NCI-H1694 (cell line): ENCODE data around the gene SPOUT1.
"Not testable (repeated sequence)": the region's sequence is repeated elsewhere in the genome, so short reads cannot be mapped to it uniquely, and the experiment has no call there.

Source experiments
- DNase-seq: peaks from one replicate; lab custom pipeline; 2025; lab: John Stamatoyannopoulos, UW

Gene SPOUT1, protein sequence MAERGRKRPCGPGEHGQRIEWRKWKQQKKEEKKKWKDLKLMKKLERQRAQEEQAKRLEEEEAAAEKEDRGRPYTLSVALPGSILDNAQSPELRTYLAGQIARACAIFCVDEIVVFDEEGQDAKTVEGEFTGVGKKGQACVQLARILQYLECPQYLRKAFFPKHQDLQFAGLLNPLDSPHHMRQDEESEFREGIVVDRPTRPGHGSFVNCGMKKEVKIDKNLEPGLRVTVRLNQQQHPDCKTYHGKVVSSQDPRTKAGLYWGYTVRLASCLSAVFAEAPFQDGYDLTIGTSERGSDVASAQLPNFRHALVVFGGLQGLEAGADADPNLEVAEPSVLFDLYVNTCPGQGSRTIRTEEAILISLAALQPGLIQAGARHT

GRCh38 chr9:128829477-128830251 is at the start of gene SPOUT1:
Gene SPOUT1, minus strand, starts transcription at chr9:128829794. Its CDS starts 14 bp downstream, at chr9:128829780.
- DNase-seq = peak; percentile 63

DNA sequence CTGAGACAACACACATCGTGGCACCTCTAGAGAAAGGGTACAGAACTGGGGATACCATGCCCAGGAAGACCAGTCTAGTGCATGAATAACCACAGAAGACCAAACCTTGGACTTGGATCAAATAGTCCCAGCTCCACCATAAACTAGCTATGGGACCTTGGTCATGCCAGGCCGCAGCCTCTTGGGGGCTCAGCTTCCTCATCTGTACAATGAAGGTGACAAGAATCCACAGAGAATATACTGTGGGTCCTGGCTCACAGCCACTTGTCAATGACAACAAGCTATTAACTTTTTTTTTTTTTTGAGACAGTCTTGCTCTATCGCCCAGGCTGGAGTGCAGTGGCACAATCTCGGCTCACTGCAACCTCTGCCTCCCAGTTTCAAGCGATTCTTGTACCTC is 48.3 kb upstream of the SPOUT1 start:
- no peak for DNase-seq

GRCh38 chr9:128870941-128871265 is 41.3 kb upstream of the SPOUT1 start:
- DNase-seq = not testable (repeated sequence)

- no peak for DNase-seq
These were observed 40.7 kb upstream of the SPOUT1 start for GRCh38 chr9:128870128-128870940.

DNA sequence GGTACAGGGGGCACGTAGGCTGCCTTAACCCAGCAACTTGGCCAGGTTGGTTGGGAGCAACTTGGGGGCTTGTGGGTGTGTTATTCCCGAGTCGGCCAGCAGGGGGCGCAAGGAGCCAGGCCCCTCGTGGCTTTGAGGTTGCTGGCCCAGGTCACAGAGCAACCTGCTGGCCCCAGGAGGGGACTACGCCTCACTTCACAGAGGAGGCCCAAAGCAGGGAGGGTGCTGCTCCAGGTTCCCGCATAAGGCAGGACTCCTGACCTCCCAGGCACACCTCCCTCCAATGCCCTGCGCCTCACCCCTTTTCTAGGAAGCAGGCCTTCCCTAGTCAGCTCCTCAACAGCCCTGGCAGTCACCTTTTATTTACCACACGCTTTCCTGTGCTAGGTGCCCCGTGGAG is 34.1 kb upstream of the SPOUT1 start:
- DNase-seq = peak; percentile 11

- DNase-seq = no peak
These were observed 32.8 kb upstream of the SPOUT1 start for GRCh38 chr9:128862401-128862851.

GRCh38 chr9:128861501-128861900 is 31.9 kb upstream of the SPOUT1 start:
- no peak for DNase-seq

- DNase-seq = no peak
These were observed 31.3 kb upstream of the SPOUT1 start for GRCh38 chr9:128860937-128861336.

DNA sequence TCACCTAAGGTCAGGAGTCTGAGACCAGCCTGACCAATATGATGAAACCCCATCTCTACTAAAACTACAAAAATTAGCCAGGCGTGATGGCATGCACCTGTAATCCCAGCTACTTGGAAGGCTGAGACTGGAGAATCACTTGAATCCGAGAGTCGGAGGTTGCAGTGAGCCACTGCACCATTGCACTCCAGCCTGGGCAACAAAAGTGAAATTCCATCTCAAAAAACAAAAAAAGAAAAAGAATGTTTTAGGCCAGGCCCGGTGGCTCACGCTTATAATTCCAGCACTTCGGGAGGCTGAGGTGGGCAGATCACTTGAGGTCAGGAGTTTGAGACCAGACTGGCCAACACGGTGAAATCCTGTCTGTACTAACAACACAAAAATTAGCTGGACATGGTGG is 28.9 kb upstream of the SPOUT1 start:
- DNase-seq = not testable (repeated sequence)

GRCh38 chr9:128854454-128854853 is 24.9 kb upstream of the SPOUT1 start:
- not testable (repeated sequence) for DNase-seq

DNA sequence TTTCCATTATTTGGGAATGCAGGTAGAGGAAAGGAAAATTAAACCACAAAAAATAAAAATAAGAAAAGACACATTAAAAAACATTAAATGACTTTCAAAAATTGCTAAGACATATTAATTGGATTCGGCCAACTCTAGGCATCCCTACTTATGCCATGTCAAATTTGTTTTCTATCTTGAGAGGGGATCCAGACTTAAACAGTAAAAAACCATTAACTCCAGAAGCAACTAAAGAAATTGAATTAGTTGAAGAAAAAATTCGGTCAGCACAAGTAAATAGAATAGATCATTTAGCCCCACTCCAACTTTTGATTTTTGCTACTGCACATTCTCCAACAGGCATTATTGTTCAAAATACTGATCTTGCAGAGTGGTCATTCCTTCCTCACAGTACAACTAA is 23.1 kb upstream of the SPOUT1 start:
- not testable (repeated sequence) for DNase-seq

GRCh38 chr9:128851779-128852600 is 22.4 kb upstream of the SPOUT1 start:
- peak; percentile 23 for DNase-seq

GRCh38 chr9:128851024-128851423 is 21.4 kb upstream of the SPOUT1 start:
- not testable (repeated sequence) for DNase-seq

DNA sequence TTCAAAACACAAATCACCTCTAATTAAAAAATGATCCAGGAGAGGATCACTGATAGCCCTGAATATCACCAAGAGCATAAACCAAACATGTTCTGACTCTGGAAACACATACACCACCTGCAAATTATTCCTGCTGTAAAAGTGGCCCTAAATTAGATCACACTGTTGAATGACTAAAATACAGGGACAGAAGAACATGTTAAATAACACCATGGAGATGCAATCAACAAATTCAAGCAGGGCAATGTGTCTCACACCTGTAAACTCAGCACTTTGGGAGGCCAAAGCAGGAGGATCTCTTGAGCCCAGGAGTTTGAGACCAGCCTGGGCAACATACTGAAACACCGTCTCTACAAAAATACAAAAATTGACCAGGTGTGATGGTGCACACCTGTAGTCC is 18.2 kb upstream of the SPOUT1 start:
- DNase-seq = no peak

DNA sequence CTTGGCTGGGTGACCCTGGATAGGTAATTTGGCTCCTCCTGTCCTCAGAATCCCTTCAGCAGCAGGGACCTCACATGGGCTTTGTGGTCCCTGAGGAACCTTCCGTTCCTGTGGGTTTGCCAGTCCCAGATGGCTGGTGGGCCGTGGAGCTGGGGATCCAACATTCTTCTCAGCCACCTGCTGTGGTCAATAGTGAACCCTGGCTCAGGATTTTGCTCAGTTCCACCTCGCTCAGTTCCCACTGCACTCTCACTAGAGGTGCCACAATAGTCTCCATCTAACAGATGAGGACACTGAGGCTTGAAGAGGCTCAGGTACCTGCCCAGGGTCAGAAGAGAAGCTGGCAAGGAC is 17.1 kb upstream of the SPOUT1 start:
- no peak for DNase-seq

DNA sequence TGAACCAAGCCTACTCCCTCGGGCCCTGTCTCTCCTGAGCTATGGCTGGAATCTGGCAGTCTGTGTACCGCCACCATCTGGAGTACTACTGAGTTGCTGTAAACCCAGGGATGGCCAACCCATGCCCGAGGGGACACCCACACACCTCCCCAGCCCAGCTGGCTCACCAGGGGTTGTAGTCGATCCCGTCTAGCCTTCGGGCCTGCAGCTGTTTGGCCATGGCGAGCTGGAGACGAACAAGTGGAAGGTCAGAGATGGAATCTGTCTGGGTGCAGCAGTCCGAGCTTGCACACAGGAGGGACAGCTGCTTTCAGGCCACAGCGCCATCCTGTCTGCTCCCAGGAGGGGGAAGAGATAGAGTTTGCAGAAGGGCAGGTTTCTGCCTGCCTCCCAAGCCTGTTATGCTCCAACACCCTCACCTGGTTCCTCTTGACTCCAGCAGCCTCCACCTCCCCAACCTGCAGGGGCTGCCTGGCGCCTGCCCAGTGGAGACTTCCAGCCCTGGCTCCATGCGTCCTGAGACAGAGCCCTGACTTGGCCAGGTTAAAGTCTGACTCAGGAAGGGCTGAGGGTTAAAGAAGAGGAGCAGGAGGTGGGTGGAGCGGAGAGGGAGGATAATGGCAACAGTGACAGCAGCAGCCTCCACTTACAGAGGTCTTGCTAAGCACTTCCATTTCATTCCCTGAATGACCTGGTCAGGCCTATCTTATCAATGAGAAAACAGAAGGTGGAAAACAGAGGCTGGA is 15.8 kb upstream of the SPOUT1 start:
- peak; percentile 19 for DNase-seq

DNA sequence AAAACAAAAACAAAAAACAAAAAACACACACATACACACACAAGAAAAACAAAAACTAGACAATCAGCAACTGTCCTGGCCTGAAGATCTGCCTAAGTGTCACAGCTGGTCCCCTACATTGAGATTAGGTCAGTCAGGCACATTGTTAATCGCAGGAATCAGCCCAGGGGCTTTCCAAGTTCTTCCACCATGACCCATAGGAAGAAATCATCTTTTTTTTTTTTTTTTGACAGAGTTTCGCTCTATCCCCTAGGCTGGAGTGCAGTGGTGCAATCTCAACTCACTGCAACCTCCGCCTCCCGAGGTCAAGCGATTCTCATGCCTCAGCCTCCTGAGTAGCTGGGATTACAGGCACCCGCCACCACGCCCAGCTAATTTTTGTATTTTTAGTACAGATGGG is 13.6 kb upstream of the SPOUT1 start:
- DNase-seq = not testable (repeated sequence)

GRCh38 chr9:128841694-128842492 is 12.3 kb upstream of the SPOUT1 start:
- DNase-seq = no peak

GRCh38 chr9:128840524-128840923 is 10.9 kb upstream of the SPOUT1 start:
- no peak for DNase-seq

DNA sequence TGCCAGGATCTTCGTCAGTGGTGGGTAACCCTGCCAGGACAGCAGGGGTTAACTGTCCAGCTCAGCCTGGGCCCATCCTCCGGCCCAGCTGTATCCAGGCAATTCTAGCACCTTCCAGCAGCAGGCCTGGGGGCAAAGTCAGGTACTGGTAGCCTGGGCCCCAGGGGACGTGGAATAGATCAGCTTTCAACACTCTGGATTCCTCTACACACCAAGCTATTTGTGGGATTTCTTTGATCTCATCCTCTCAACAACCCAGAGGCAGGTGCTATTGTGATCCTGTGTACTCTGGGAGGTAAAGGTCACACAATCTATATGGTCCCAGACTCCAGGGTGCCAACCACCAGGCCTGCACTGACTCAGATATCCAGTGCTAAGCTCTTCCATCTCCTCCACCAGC is 8.7 kb upstream of the SPOUT1 start:
- DNase-seq = no peak
